ENCODE measurements around the gene EPN3. TPM values are rescaled to one million over a fixed set of nuclear protein-coding genes. Genes with fewer than 3 reads are reported as not detected.
A peak's percentile ranks its signal among the peaks of the same experiment; 100 is the strongest.

EPN3 gene
- total RNA-seq, 1 donor from 2014 or later = 38.5 TPM

DNA sequence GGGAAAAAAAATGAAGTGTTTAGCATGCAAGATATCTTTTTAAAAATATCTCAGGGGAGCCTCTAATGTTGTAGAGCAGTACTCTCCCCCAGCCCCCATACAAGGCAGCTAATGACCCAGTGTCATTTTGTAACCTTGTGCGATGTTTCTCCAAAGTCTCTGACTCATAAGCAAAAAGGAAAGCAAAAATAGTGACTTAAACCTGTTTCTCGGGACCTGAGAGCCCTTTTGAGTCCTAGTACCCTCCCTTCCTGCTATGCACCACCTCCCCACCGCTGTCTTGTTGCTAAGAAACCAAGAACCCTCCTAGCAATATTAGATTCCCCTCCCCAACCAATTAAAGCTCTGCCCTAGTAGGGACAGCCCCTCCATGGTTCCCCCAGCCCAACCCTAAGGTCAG lies 21.5 kb upstream of the EPN3 start:
- ATAC-seq = peak; percentile 31

GRCh38 chr17:50513495-50513894 lies 19.0 kb upstream of the EPN3 start:
- ATAC-seq = no peak

DNA sequence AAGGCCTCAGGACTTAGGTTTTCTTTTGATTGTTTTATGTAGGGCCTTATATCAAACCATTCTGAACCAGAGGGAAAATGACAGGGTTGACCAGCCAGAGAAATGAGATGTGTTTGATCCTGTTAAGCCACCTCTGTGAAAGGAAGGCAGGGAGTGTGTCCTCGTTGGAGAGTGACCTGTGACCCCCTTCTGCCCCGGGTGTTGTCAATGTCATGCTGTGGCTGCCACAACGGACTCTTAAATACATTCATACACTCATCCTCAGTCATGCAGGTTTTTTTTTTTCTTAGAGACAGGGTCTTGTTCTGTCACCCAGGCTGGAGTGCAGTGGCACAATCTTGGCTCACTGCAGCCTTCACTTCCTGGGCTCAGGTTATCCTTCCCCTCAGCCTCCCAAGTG lies 18.1 kb upstream of the EPN3 start:
- ATAC-seq = no peak

GRCh38 chr17:50514936-50515702 lies 17.4 kb upstream of the EPN3 start:
- ATAC-seq = no peak

GRCh38 chr17:50517011-50517410 lies 15.5 kb upstream of the EPN3 start:
- ATAC-seq = peak; percentile 51

GRCh38 chr17:50517504-50518383 lies 14.8 kb upstream of the EPN3 start:
- ATAC-seq = no peak

GRCh38 chr17:50518384-50519023 lies 14.0 kb upstream of the EPN3 start:
- ATAC-seq = no peak

DNA sequence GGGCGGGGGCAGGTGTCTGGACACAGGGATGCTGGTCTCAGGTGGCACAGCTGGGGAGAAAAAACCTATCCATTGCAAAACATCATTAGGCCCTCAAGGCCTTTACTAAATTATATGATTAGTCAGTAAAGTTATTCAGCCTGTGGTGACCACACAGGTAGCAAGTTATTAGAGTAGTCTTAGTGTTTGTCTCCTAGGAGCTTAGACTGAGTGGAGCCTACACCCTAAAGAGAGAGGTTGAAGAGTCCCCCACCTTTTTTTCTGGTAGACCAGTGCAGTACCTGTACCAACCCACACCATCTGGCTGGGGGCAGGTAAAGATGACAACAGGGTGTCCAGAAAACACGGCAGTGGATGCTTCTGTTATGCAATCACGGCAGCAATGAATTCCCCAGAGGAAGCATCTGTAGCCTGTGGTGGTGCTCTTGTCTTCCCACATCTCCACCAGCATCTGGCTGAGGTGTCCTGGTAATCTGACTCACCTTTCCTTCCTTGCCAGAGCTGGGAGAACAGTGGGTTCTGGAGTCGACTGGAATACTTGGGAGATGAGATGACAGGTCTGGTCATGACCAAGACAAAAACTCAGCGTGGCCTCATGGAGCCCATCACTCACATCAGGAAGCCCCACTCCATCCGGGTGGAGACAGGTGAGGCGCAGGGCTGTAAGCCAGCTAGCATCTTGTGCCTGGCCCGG lies 13.2 kb upstream of the EPN3 start:
- peak; percentile 33 for ATAC-seq

GRCh38 chr17:50520483-50520882 lies 12.1 kb upstream of the EPN3 start:
- no peak for ATAC-seq

- ATAC-seq = no peak
Measured at GRCh38 chr17:50521514-50521913, 11.0 kb upstream of the EPN3 start.

DNA sequence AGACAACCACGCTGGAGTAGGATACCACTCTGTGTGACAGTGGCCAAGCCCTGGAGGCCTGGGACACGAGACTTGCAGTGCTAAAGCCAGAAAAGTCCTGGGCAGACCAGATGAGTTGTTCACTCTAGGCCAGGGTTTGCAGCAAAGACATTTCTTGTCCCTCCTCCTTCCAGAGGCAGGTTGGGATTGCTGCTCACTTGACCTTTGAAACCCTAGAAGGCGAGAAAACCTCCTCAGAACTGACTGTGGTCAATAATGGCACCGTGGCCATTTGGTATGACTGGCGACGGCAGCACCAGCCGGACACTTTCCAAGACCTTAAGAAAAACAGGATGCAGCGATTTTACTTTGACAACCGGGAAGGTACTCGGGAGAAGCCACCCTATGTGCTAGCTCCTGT lies 9.8 kb upstream of the EPN3 start:
- no peak for ATAC-seq

GRCh38 chr17:50523208-50523607 lies 9.3 kb upstream of the EPN3 start:
- ATAC-seq = no peak

DNA sequence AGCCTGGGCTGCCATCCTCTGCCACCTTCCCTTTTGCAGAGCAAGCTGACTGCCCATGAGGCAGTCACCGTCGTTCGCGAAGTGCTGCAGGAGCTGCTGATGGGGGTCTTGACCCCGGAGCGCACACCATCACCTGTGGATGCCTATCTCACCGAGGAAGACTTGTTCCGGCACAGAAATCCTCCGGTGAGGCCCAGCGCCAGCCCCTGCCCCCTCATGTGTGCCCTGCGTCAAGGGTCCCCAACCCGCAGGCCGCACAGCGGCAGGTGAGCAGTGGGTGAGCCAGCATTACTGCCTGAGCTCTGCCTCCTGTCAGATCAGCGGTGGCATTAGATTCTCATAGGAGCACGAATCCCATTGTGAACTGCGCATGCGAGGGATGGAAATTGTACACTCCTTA lies 7.7 kb upstream of the EPN3 start:
- no peak for ATAC-seq

DNA sequence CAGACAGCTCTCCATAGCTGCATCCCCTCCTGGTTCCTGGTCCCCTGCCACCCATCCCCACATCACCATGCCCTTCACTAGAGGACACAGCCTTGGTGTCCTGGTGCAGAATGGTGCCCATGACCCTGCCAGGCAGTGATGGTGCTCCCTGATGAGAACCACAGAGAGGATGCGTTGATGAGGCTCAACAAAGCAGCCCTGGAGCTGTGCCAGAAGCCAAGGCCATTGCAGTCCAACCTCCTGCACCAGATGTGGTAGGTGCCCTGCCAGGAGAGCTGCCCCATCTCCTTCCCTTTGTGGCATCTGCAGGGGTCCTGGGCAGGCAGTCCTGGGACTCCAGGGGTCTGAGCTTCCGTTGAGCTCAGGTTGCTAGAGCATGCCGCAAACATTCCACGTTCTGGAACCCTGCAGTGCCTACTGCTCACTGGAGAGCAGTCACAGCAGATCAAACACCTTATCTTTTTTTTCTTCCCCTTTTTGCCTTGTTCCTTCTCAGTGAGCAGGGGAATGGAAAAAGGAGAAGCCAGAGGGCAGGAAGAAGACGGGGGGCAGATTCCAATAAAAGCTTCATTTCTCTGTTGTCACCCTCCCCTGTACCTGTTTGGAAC lies 5.3 kb upstream of the EPN3 start:
- no peak for ATAC-seq

GRCh38 chr17:50527949-50528474 lies 4.5 kb upstream of the EPN3 start:
- ATAC-seq = no peak

DNA sequence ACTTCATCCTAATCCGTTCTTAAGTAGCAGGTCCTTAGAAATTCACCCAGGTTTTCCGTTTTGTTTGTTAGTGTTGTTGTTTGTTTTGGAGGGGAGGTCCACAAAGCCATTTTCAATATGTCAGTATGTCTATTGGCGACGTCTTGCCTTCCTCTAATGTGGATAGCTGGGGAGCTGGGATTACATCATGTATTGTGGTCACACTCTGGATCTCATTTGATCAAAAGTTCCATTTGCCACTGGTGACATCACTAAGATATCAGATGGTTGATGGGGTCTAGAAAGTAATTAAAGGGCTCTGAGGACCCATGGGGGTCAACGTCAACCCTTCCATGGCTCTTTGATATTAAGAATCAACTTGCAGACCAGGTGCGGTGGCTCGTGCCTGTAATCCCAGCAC lies 2.7 kb upstream of the EPN3 start:
- no peak for ATAC-seq

- ATAC-seq = no peak
Measured at GRCh38 chr17:50531428-50532025, 1.0 kb upstream of the EPN3 start.

DNA sequence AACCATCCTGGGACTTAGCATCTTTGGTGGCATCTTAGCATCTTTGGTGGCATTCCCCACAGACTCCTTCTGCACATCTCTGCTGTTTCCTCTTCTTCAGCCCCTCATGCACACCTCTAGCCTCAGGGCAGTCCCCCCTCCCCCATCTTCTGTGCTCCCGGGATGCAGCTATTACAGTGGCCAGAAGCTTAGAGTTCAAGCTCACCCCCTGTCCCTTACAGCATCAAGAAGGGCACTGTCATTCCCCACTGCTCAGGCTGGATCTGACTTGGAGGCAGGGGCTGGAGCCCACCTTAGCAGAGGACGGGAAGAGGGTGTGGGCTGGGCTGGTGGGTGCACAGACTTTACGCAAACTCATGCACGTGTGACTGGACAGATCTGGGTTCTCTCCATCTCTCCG lies 650 bp downstream of the EPN3 start:
- no peak for ATAC-seq

- peak; percentile 59 for ATAC-seq
Measured at GRCh38 chr17:50533720-50534148, 1.2 kb downstream of the EPN3 start.

DNA sequence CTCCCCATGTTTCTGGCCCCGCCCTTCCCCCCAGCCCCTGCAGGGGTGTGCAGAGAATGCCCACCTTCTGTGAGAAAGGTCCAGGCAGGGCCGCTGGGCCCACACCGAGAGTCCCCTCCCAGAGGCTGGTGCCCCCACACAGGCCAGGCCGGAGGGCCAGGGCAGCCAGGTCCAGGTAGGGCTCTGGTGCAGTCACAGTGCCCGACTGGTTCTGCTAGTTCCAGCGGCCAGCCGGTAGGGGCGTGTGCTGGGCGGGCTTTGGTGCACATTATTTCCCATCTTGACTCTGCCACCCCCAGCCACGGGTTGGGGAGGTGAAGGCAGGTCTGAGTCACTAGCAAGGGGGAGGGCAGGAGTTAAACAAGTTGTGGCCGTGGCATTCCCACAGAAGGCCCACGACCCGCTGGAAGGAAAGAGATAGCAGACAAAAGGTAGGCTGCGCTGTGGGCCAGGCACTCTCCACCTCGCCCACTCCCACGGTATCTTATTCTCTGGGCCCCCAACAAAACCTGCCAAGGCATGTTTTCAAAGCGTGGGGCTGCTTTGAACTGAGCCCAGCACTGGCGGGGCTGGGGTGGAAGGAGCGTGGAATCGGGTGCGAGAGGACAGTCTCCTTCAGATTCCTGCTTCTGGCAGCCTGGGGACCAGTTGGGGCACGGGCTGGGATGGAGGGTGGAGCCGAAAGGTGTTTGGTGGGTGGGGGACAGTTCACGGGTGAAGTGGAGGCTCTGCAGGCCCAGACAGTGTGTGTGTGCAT lies 1.9 kb downstream of the EPN3 start:
- ATAC-seq = peak; percentile 90

DNA sequence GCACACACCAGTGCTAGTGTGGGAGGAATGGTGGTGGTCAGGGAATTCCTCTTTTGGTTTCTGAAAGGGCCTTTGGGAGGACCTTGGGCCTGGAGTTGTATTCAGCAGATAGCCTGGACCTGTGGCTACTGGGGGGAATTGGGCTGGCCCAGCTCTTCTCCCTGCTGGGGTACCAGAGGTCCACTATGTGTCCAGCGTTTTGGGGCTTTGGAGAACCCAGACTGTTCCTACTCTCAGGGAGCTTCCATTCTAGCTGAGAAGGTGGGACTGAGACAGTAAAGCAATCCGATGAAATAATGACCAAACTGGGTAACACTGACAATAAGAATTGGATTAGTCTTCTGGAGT lies 2.4 kb downstream of the EPN3 start:
- ATAC-seq = no peak

All from esophagus mucosa (tissue), 1 donor.